T-cell (primary cell): ENCODE results near the gene TRMT61A. TPM values are rescaled to one million over a fixed set of nuclear protein-coding genes. Genes with fewer than 3 reads are reported as not detected.
"Not testable (repeated sequence)": the region's sequence is repeated elsewhere in the genome, so short reads cannot be mapped to it uniquely, and the experiment has no call there.

Experiments
- ATAC-seq, 4 experiments: fragments of 200-7000 bp in 3 of 4; fragments of 150-1000 bp in 1 of 4; cut with Tn5 transposase; replicated peaks in 1 of 4; 1 replicate in 3 of 4; 2 replicates in 1 of 4; pipeline ENCODE4 v1.10.0; 2021; ENCODE audit warnings: moderate library complexity in 3 of 4, mild to moderate bottlenecking in 2 of 4, moderate number of reproducible peaks in 1 of 4
- CTCF ChIA-PET, 2 donors: fragments of 300-600 bp; sonication (Branson Sonifier 250); formaldehyde crosslinking; loops; one replicate each; lab custom pipeline; 2022; ENCODE audit warnings: antibody characterized with exemption in 2 of 2; lab: Charles Lee
- POLR2A ChIA-PET, 2 donors: fragments of 300-600 bp; sonication (Branson Sonifier 250); formaldehyde crosslinking; loops; one replicate each; lab custom pipeline; 2022; ENCODE audit warnings: antibody characterized with exemption in 2 of 2; lab: Charles Lee
- DNase-seq, 35 experiments: peaks; one replicate each; pipeline versions ENCODE4 v3.0.0 to v3.0.0-alpha.2; 2013 to 2023
- H3K27ac ChIP-seq: one replicate; pipeline ENCODE4 v1.5.1; 2013; ENCODE audit warnings: low read length
- H3K27me3 ChIP-seq, 2 experiments: replicated peaks in 1 of 2; 1 replicate in 1 of 2; 2 replicates in 1 of 2; pipeline versions ENCODE4 v1.6.1 to v1.7.0; 2013; ENCODE audit warnings: low read length in 1 of 2, mixed read lengths in 1 of 2; ENCODE audit not compliant: control insufficient read depth in 2 of 2, insufficient read depth in 2 of 2; ENCODE audit errors: extremely low read depth in 1 of 2
- H3K36me3 ChIP-seq, 2 donors: 1 replicate in 1 of 2; 2 replicates in 1 of 2; pipeline versions ENCODE4 v1.6.1 to v1.7.0; 2013; ENCODE audit warnings: low read length in 1 of 2; ENCODE audit not compliant: control insufficient read depth in 2 of 2, insufficient read depth in 1 of 2; ENCODE audit errors: extremely low read depth in 1 of 2
- H3K4me1 ChIP-seq, 2 experiments: 1 replicate in 1 of 2; 2 replicates in 1 of 2; pipeline versions ENCODE4 v1.6.1 to v1.7.0; 2013; ENCODE audit warnings: low read length in 2 of 2, mixed read lengths in 1 of 2; ENCODE audit not compliant: insufficient read depth in 2 of 2, control insufficient read depth in 1 of 2; ENCODE audit errors: extremely low read depth in 1 of 2
- H3K4me3 ChIP-seq, 2 donors: 1 replicate in 1 of 2; 2 replicates in 1 of 2; pipeline versions ENCODE4 v1.5.1 to v1.7.0; 2013; ENCODE audit warnings: mild to moderate bottlenecking in 2 of 2, low read length in 1 of 2, moderate library complexity in 1 of 2; ENCODE audit not compliant: control insufficient read depth in 1 of 2; ENCODE audit errors: extremely low read depth in 1 of 2
- H3K9me3 ChIP-seq: 2 replicates; pipeline ENCODE4 v1.7.0; 2013
- H3K27ac Mint-ChIP-seq, 2 donors: one replicate each; pipeline ENCODE4 v1.8.0; 2020 to 2021; ENCODE audit warnings: mild to moderate bottlenecking in 2 of 2, mixed read lengths in 2 of 2
- H3K27me3 Mint-ChIP-seq, 2 donors: one replicate each; pipeline ENCODE4 v1.8.0; 2021 to 2022; ENCODE audit warnings: mixed read lengths in 2 of 2
- H3K36me3 Mint-ChIP-seq: one replicate; pipeline ENCODE4 v1.8.0; 2021; ENCODE audit warnings: mixed read lengths
- H3K4me1 Mint-ChIP-seq, 3 donors: one replicate each; pipeline ENCODE4 v1.8.0; 2020 to 2022; ENCODE audit warnings: mixed read lengths in 3 of 3, mild to moderate bottlenecking in 1 of 3
- H3K4me3 Mint-ChIP-seq, 3 donors: one replicate each; pipeline ENCODE4 v1.8.0; 2020 to 2022; ENCODE audit warnings: mild to moderate bottlenecking in 3 of 3, mixed read lengths in 3 of 3, moderate library complexity in 3 of 3
- H3K9me3 Mint-ChIP-seq, 3 donors: one replicate each; pipeline ENCODE4 v1.8.0; 2020 to 2022; ENCODE audit warnings: mixed read lengths in 3 of 3
- WGBS: methylation state at CpG from one replicate; pipeline ENCODE4 v1.1.5; 2013; ENCODE audit warnings: missing lambda C conversion rate; ENCODE audit not compliant: insufficient coverage; 5-methylcytosine and 5-hydroxymethylcytosine counted together
- total RNA-seq, 35 experiments: library from RNA in 6 of 35; stranded (reverse) in 6 of 35; fragments of 120-200 nt in 1 of 35; gene quantifications; one replicate each; pipeline versions ENCODE4 v1.2.1 to v1.2.4 and lab custom pipeline; 2013 to 2026

The TRMT61A gene
- total RNA-seq, 5 donors from 2014 or later (not counting 1 experiment from before 2014, with no cell fraction given): 10.0 to 20.3 (median 17.6) TPM

- H3K27me3 ChIP-seq, CTCF ChIA-PET, H3K9me3 Mint-ChIP-seq, H3K4me1 ChIP-seq, DNase-seq, H3K27ac ChIP-seq, H3K27ac Mint-ChIP-seq, H3K36me3 ChIP-seq, ATAC-seq, H3K36me3 Mint-ChIP-seq, H3K4me3 ChIP-seq, H3K4me1 Mint-ChIP-seq, H3K9me3 ChIP-seq, H3K27me3 Mint-ChIP-seq, H3K4me3 Mint-ChIP-seq: not testable (repeated sequence)
- POLR2A ChIA-PET: interaction anchor here in 1 of 2 donors (0.6 kb wide), 1 partner anchor 47 kb away, joined by 3 read pairs; no protein-coding TSS in a partner anchor
- WGBS: 100% methylated on average over 5 of the region's 8 CpGs
Observed at GRCh38 chr14:103512180-103512579, 16.8 kb upstream of the TRMT61A start.

GRCh38 chr14:103512701-103513611 is 16.0 kb upstream of the TRMT61A start:
- Histone ChIP-seq H3K27me3 (no peaks in the 10 kb centered on the region), H3K27ac (no peak overlapping the region), H3K4me3 (no peak overlapping the region), H3K9me3 (no peaks in the 10 kb centered on the region), H3K36me3 (peaks cover 0 to 7% of the 10 kb centered on the region in 2 donors), H3K4me1 (no peaks in the 10 kb centered on the region)
- Mint-ChIP-seq H3K36me3 (no peaks in the 10 kb centered on the region), H3K27ac (peak overlapping the region in 1 of 2 donors; percentile 52), H3K4me3 (no peak overlapping the region), H3K9me3 (no peaks in the 10 kb centered on the region), H3K4me1 (peaks cover 0 to 6% (median 3%) of the 10 kb centered on the region in 3 donors), H3K27me3 (no peaks in the 10 kb centered on the region)
- POLR2A ChIA-PET: no interaction called here
- 85% methylated on average over 10 of the region's 25 CpGs for WGBS
- no peak for DNase-seq
- no peak for ATAC-seq
- CTCF ChIA-PET: no interaction called here

GRCh38 chr14:103514596-103515421 is 14.2 kb upstream of the TRMT61A start:
- Mint-ChIP-seq H3K27ac (no peak overlapping the region), H3K9me3 (no peaks in the 10 kb centered on the region), H3K27me3 (peaks cover 0 to 5% of the 10 kb centered on the region in 2 donors), H3K4me1 (peaks cover 10 to 14% (median 10%) of the 10 kb centered on the region in 3 donors), H3K36me3 (no peaks in the 10 kb centered on the region), H3K4me3 (no peak overlapping the region)
- ChIA-PET POLR2A (interaction anchor here in 1 of 2 donors (0.5 kb wide), 1 partner anchor 22 kb away, joined by 5 read pairs; no protein-coding TSS in a partner anchor), CTCF (no interaction called here)
- WGBS: 91% methylated on average over 14 of the region's 18 CpGs
- peaks cover 0 to 17% of the 10 kb centered on the region in 2 experiments for H3K27me3 ChIP-seq
- H3K9me3 ChIP-seq: no peaks in the 10 kb centered on the region
- DNase-seq (no peak), ATAC-seq (no peak)
- H3K4me3 ChIP-seq: no peak overlapping the region
- H3K4me1 ChIP-seq: peaks cover 0 to 16% of the 10 kb centered on the region in 2 experiments
- H3K27ac ChIP-seq: no peak overlapping the region
- peaks cover 0 to 4% of the 10 kb centered on the region in 2 donors for H3K36me3 ChIP-seq

GRCh38 chr14:103516426-103517173 is 12.4 kb upstream of the TRMT61A start:
- DNase-seq (no peak), ATAC-seq (no peak)
- WGBS: 71% methylated on average over 5 of the region's 10 CpGs
- Histone ChIP-seq H3K27me3 (peaks cover 0 to 32% of the 10 kb centered on the region in 2 experiments), H3K4me3 (no peak overlapping the region), H3K4me1 (peaks cover 0 to 30% of the 10 kb centered on the region in 2 experiments), H3K36me3 (no peaks in the 10 kb centered on the region), H3K27ac (no peak overlapping the region), H3K9me3 (no peaks in the 10 kb centered on the region)
- no peaks in the 10 kb centered on the region for H3K9me3 Mint-ChIP-seq
- no peaks in the 10 kb centered on the region for H3K36me3 Mint-ChIP-seq
- peaks cover 10 to 17% (median 10%) of the 10 kb centered on the region in 3 donors for H3K4me1 Mint-ChIP-seq
- CTCF ChIA-PET: interaction anchor here in 1 of 2 donors (1.0 to 1.4 kb wide), 2 partner anchors 12 to 13 kb away, joined by 3 read pairs; partner anchors contain the start of gene TRMT61A
- H3K27ac Mint-ChIP-seq: no peak overlapping the region
- no peak overlapping the region for H3K4me3 Mint-ChIP-seq
- peaks cover 0 to 7% of the 10 kb centered on the region in 2 donors for H3K27me3 Mint-ChIP-seq
- POLR2A ChIA-PET: interaction anchor here in 1 of 2 donors (0.6 kb wide), 1 partner anchor 93 kb away, joined by 4 read pairs; no protein-coding TSS in a partner anchor

GRCh38 chr14:103517174-103517566 is 11.8 kb upstream of the TRMT61A start:
- H3K36me3 ChIP-seq: no peaks in the 10 kb centered on the region
- H3K4me3 ChIP-seq: no peak overlapping the region
- no peak for ATAC-seq
- POLR2A ChIA-PET: interaction anchor here in 1 of 2 donors (0.6 kb wide), 1 partner anchor 93 kb away, joined by 4 read pairs; no protein-coding TSS in a partner anchor
- Mint-ChIP-seq H3K27me3 (peaks cover 0 to 7% of the 10 kb centered on the region in 2 donors), H3K4me3 (no peak overlapping the region), H3K36me3 (no peaks in the 10 kb centered on the region), H3K27ac (no peak overlapping the region), H3K4me1 (peaks cover 10 to 17% (median 10%) of the 10 kb centered on the region in 3 donors), H3K9me3 (no peaks in the 10 kb centered on the region)
- H3K27me3 ChIP-seq: peaks cover 0 to 37% of the 10 kb centered on the region in 2 experiments
- CTCF ChIA-PET: interaction anchor here in 1 of 2 donors (1.0 kb wide), 1 partner anchor 12 kb away, joined by 3 read pairs; the partner anchor contains the start of gene TRMT61A
- no peaks in the 10 kb centered on the region for H3K9me3 ChIP-seq
- no peak for DNase-seq
- peaks cover under 1 to 36% of the 10 kb centered on the region in 2 experiments for H3K4me1 ChIP-seq
- H3K27ac ChIP-seq: no peak overlapping the region
- whole genome bisulfite sequencing: 93% methylated on average over 6 of the region's 10 CpGs
